ENCODE measurements around the gene RPUSD1. TPM values are rescaled to one million over a fixed set of nuclear protein-coding genes. Genes with fewer than 3 reads are reported as not detected.

RPUSD1 gene
- total RNA-seq, 1 experiment from 2014 or later: 59.9 TPM

DNA sequence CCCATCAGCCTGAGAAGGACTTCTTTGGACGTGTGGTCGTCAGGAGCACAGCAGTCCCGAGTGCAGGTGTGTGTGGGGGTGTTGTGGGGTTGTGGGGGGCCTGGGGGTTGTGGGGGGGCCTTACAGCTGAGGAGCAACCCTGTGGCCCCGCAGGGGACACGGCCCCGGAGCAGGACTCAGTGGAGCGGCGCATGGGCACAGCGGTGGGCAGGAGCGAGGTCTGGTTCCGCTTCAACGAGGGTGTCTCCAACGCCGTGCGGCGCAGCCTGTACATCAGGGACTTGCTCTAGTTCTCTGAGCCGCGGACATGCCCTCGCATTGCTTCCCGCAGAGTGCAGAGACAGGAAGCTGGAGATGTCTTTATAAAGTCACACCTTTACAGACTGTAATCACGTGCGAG, 9.5 kb upstream of the RPUSD1 start:
- Histone ChIP-seq H3K9me2 (ENCODE audit: insufficient read depth) (no peaks in the 10 kb centered on the region), H4K20me1 (ENCODE audit: insufficient read depth) (no peaks in the 10 kb centered on the region)

More for the DNA sequence above, 9.5 kb upstream of the RPUSD1 start:
- TF ChIP-seq FOSL1 (IDR thresholded peaks at IDR 0.05; ENCODE audit: low read depth) (no peak), POLR2A (IDR thresholded peaks at IDR 0.05; ENCODE audit: borderline replicate concordance, extremely low read depth, insufficient read depth, insufficient read length) (no peak), ZFX (IDR thresholded peaks at IDR 0.05) (no peak), EZH2phosphoT487 (IDR thresholded peaks at IDR 0.05; ENCODE audit: borderline replicate concordance) (no peak), POLR2AphosphoS5 (IDR thresholded peaks at IDR 0.05; ENCODE audit: low read depth, low read length) (no peak), ZNF274 (IDR thresholded peaks at IDR 0.05; ENCODE audit: low read depth, low read length) (no peak), TCF7L2 (IDR thresholded peaks at IDR 0.05; ENCODE audit: borderline replicate concordance, extremely low read depth, insufficient read depth, insufficient read length) (no peak), SRF (IDR thresholded peaks at IDR 0.05; ENCODE audit: low read depth) (no peak), YY1 (IDR thresholded peaks at IDR 0.05; ENCODE audit: extremely low read depth, insufficient replicate concordance, low read depth, low read length) (no peak), EGR1 (IDR thresholded peaks at IDR 0.05; ENCODE audit: low read depth) (no peak), ELF1 (IDR thresholded peaks at IDR 0.05; ENCODE audit: borderline replicate concordance, low read depth) (no peak), SIN3A (IDR thresholded peaks at IDR 0.05; ENCODE audit: low read depth) (no peak)
- TF ChIP-seq, protein P1, sequence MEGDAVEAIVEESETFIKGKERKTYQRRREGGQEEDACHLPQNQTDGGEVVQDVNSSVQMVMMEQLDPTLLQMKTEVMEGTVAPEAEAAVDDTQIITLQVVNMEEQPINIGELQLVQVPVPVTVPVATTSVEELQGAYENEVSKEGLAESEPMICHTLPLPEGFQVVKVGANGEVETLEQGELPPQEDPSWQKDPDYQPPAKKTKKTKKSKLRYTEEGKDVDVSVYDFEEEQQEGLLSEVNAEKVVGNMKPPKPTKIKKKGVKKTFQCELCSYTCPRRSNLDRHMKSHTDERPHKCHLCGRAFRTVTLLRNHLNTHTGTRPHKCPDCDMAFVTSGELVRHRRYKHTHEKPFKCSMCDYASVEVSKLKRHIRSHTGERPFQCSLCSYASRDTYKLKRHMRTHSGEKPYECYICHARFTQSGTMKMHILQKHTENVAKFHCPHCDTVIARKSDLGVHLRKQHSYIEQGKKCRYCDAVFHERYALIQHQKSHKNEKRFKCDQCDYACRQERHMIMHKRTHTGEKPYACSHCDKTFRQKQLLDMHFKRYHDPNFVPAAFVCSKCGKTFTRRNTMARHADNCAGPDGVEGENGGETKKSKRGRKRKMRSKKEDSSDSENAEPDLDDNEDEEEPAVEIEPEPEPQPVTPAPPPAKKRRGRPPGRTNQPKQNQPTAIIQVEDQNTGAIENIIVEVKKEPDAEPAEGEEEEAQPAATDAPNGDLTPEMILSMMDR (IDR thresholded peaks at IDR 0.05 in 2 of 3, conservative IDR thresholded peaks at IDR 0.05 in 1 of 3; ENCODE audit: borderline replicate concordance in 1 of 3, insufficient read depth in 1 of 3, low read depth in 2 of 3, low read length in 2 of 3): no peak
- TF ChIP-seq, protein P2, sequence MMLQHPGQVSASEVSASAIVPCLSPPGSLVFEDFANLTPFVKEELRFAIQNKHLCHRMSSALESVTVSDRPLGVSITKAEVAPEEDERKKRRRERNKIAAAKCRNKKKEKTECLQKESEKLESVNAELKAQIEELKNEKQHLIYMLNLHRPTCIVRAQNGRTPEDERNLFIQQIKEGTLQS (IDR thresholded peaks at IDR 0.05): no peak
- TF ChIP-seq, protein P3, sequence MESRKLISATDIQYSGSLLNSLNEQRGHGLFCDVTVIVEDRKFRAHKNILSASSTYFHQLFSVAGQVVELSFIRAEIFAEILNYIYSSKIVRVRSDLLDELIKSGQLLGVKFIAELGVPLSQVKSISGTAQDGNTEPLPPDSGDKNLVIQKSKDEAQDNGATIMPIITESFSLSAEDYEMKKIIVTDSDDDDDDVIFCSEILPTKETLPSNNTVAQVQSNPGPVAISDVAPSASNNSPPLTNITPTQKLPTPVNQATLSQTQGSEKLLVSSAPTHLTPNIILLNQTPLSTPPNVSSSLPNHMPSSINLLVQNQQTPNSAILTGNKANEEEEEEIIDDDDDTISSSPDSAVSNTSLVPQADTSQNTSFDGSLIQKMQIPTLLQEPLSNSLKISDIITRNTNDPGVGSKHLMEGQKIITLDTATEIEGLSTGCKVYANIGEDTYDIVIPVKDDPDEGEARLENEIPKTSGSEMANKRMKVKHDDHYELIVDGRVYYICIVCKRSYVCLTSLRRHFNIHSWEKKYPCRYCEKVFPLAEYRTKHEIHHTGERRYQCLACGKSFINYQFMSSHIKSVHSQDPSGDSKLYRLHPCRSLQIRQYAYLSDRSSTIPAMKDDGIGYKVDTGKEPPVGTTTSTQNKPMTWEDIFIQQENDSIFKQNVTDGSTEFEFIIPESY (IDR thresholded peaks at IDR 0.05; ENCODE audit: extremely low read depth, insufficient replicate concordance, low read length): no peak
- no peaks in the 10 kb centered on the region for H3K36me3 ChIP-seq (ENCODE audit: control insufficient read depth in 1 of 2, insufficient read depth in 2 of 2, low read length in 2 of 2)
- DNase-seq (ENCODE audit: low read depth, low spot score): no peak
- no peak overlapping the region for H3K9ac ChIP-seq (ENCODE audit: low read length)
- H3K27me3 ChIP-seq (ENCODE audit: insufficient read depth, low read length): no peaks in the 10 kb centered on the region
- RAD21 ChIA-PET (ENCODE audit: low non-redundant PET in 1 of 2, low total read pairs in 2 of 2, uncharacterized antibody in 2 of 2, unreplicated experiment in 2 of 2): no interaction called here
- no peak overlapping the region for H3K4me2 ChIP-seq (ENCODE audit: low read length)
- no peaks in the 10 kb centered on the region for H3K9me3 ChIP-seq (ENCODE audit: control insufficient read depth in 1 of 2, insufficient read depth in 1 of 2, low read depth in 1 of 2, low read length in 2 of 2)
- H3K4me3 ChIP-seq (replicated peaks in 1 of 2; ENCODE audit: low read depth in 1 of 2, low read length in 2 of 2): no peak overlapping the region
- no peak for ATAC-seq
- H2AFZ ChIP-seq (ENCODE audit: low read depth, low read length, poor library complexity, severe bottlenecking): no peak overlapping the region
- no TSS peak for BruUV-seq (replicated peaks)
- CTCF ChIA-PET: no interaction called here
- H3K27ac ChIP-seq (ENCODE audit: low read depth, low read length): no peak overlapping the region; the same call in 1 of the 2 replicates
- intact Hi-C loops (cut with micrococcal nuclease): no loop called here
- H3K79me2 ChIP-seq (ENCODE audit: insufficient read depth, low read length): 0 out of 2 replicates have a peak, but pooled peaks cover 2% of the 10 kb centered on the region
- H3K4me1 ChIP-seq (ENCODE audit: control insufficient read depth in 1 of 2, insufficient read depth in 2 of 2, low read length in 2 of 2): peaks cover 17 to 52% of the 10 kb centered on the region in 2 experiments
- POLR2A ChIA-PET: no interaction called here

Data from HCT116 (cell line).